A673 (cell line): ENCODE data around the gene KAZN. TPM values are rescaled to one million over a fixed set of nuclear protein-coding genes. Genes with fewer than 3 reads are reported as not detected.

ENCODE experiments used
- BruUV-seq: library from RNA; stranded (reverse); fragments of 400-500 nt; replicated peaks from 2 replicates; lab custom pipeline; 2021; lab: Mats Ljungman, UMichigan
- CTCF ChIA-PET: fragments of 300-600 bp; sonication (Branson Sonifier 250); formaldehyde crosslinking; loops from one replicate; lab custom pipeline; 2022; ENCODE audit warnings: antibody characterized with exemption; lab: Charles Lee
- POLR2A ChIA-PET: fragments of 300-600 bp; sonication (Branson Sonifier 250); formaldehyde crosslinking; loops from one replicate; lab custom pipeline; 2022; ENCODE audit warnings: antibody characterized with exemption; ENCODE audit not compliant: low non-redundant PET; lab: Charles Lee
- DNase-seq: peaks from one replicate; pipeline ENCODE4 v3.0.0-alpha.2; 2015; ENCODE audit warnings: low spot score
- H3K27ac ChIP-seq: fragments of 200-600 bp; sonication (generic); 2 replicates; pipeline ENCODE4 v1.5.1; 2016; ENCODE audit warnings: mixed run types, low read depth, mild to moderate bottlenecking, mixed read lengths, antibody characterized with exemption, low read length; ENCODE audit not compliant: poor library complexity, severe bottlenecking
- H3K27me3 ChIP-seq: fragments of 200-600 bp; sonication (generic); replicated peaks from 2 replicates; pipeline ENCODE4 v1.6.1; 2017; ENCODE audit warnings: mixed run types, low read depth, mild to moderate bottlenecking, mixed read lengths, antibody characterized with exemption, low read length; ENCODE audit not compliant: insufficient read depth, poor library complexity
- H3K36me3 ChIP-seq: fragments of 200-600 bp; sonication (generic); 2 replicates; pipeline ENCODE4 v1.6.1; 2016; ENCODE audit warnings: mixed run types, mild to moderate bottlenecking, mixed read lengths, antibody characterized with exemption, low read length; ENCODE audit not compliant: insufficient read depth, poor library complexity, severe bottlenecking
- H3K4me1 ChIP-seq: fragments of 200-600 bp; sonication (generic); 2 replicates; pipeline ENCODE4 v1.6.1; 2017; ENCODE audit warnings: mixed run types, mild to moderate bottlenecking, mixed read lengths, antibody characterized with exemption, low read length; ENCODE audit not compliant: insufficient read depth, poor library complexity, severe bottlenecking
- H3K4me3 ChIP-seq: fragments of 200-600 bp; sonication (generic); 2 replicates; pipeline ENCODE4 v1.5.1; 2016; ENCODE audit warnings: low read depth, mixed run types, mild to moderate bottlenecking, mixed read lengths, low read length; ENCODE audit not compliant: poor library complexity, severe bottlenecking
- H3K9me3 ChIP-seq: fragments of 200-600 bp; sonication (generic); 2 replicates; pipeline ENCODE4 v1.6.1; 2016; ENCODE audit warnings: mixed run types, low read depth, mild to moderate bottlenecking, mixed read lengths, antibody characterized with exemption, low read length; ENCODE audit not compliant: poor library complexity, severe bottlenecking
- CTCF ChIP-seq: fragments of 300-800, 200-600 bp; sonication (generic); conservative IDR thresholded peaks from 2 replicates; pipeline ENCODE4 v1.5.1; 2017; ENCODE audit warnings: low read depth, mild to moderate bottlenecking, antibody characterized with exemption, low read length, moderate library complexity, mixed read lengths
- EZH2 ChIP-seq: fragments of 200-600 bp; sonication (generic); IDR thresholded peaks from 2 replicates; pipeline ENCODE4 v1.6.1; 2017; ENCODE audit warnings: borderline replicate concordance, low read depth, mild to moderate bottlenecking, mixed read lengths, antibody characterized with exemption, low read length; ENCODE audit not compliant: poor library complexity, severe bottlenecking
- intact Hi-C: fragments of 100-400 bp; cut with micrococcal nuclease; formaldehyde crosslinking; loops from one replicate; pipeline ENCODE4 v1.10.0; 2022; ENCODE audit not compliant: unreplicated experiment
- total RNA-seq: library from RNA; stranded (reverse); gene quantifications from 2 replicates; pipeline ENCODE4 v1.2.3, GENCODE V29; 2021

KAZN gene
- total RNA-seq, 1 experiment from 2014 or later: 8.0 TPM

DNA sequence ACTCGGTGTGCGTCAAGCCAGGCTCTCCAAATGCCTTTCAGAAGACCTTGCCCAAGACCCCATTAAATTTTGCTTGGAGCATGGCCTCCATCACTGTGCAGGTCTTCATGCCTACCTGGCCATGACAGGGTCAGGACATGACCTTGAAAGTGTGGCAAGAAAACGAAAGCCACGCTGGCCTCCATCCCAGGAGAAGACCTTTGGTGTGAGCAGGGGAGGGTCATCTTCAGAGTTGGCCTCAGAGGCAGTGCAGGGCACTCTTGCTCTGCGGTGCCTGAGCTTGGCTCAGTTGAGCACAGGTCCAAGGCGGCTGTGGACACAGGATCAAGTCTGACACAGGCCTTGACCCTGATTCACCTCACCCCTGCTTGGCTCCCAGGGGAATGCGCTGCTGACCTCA lies 373.6 kb downstream of the KAZN start:
- no peak for DNase-seq
- intact Hi-C loops: no loop called here
- Histone ChIP-seq H3K27me3 (no peaks in the 10 kb centered on the region), H3K4me3 (no peak overlapping the region), H3K9me3 (no peaks in the 10 kb centered on the region), H3K36me3 (no peaks in the 10 kb centered on the region), H3K27ac (no peak overlapping the region), H3K4me1 (no peaks in the 10 kb centered on the region)
- ChIA-PET CTCF (no interaction called here), POLR2A (no interaction called here)
- TF ChIP-seq EZH2: no peak
- no TSS peak for BruUV-seq

- Histone ChIP-seq H3K9me3 (no peaks in the 10 kb centered on the region), H3K4me1 (no peaks in the 10 kb centered on the region), H3K27me3 (no peaks in the 10 kb centered on the region), H3K4me3 (no peak overlapping the region), H3K27ac (no peak overlapping the region), H3K36me3 (no peaks in the 10 kb centered on the region)
- no peak for DNase-seq
- TF ChIP-seq EZH2 (no peak), CTCF (no peak)
- ChIA-PET POLR2A (no interaction called here), CTCF (no interaction called here)
- BruUV-seq: no TSS peak
- intact Hi-C loops: no loop called here
Measured at GRCh38 chr1:14973773-14974172, 375.3 kb downstream of the KAZN start.

DNA sequence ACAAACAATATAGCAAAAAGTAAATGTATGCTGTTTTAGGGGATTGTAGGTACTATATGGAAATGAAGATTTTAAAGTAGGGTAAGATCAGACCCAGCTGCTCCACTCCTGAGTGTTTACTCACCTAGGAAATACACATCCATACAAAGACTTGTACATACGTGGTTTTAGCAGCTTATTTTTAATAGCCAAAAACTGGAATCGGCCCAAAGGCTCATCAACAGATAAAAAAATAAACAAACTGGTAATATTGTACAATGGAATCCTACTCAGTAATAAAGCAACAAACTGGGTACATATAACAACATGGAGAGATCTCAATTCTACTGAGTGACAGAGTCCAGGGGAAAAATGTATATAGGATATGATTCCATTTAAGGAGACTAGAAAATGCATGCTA lies 375.9 kb downstream of the KAZN start:
- no peaks in the 10 kb centered on the region for H3K4me1 ChIP-seq
- no peak for DNase-seq
- H3K9me3 ChIP-seq: no peaks in the 10 kb centered on the region
- H3K36me3 ChIP-seq: no peaks in the 10 kb centered on the region
- TF ChIP-seq CTCF: no peak
- no peak for TF ChIP-seq EZH2
- CTCF ChIA-PET: no interaction called here
- intact Hi-C loops: no loop called here
- H3K27ac ChIP-seq: no peak overlapping the region
- BruUV-seq: no TSS peak
- no peak overlapping the region for H3K4me3 ChIP-seq
- POLR2A ChIA-PET: no interaction called here
- H3K27me3 ChIP-seq: no peaks in the 10 kb centered on the region

- no peak overlapping the region for H3K4me3 ChIP-seq
- intact Hi-C loops: no loop called here
- DNase-seq: no peak
- no peaks in the 10 kb centered on the region for H3K4me1 ChIP-seq
- no peak overlapping the region for H3K27ac ChIP-seq
- CTCF ChIA-PET: no interaction called here
- no peak for TF ChIP-seq EZH2
- no TSS peak for BruUV-seq
- POLR2A ChIA-PET: no interaction called here
- no peaks in the 10 kb centered on the region for H3K9me3 ChIP-seq
- H3K27me3 ChIP-seq: no peaks in the 10 kb centered on the region
- no peaks in the 10 kb centered on the region for H3K36me3 ChIP-seq
Measured at GRCh38 chr1:14975119-14975518, 376.6 kb downstream of the KAZN start.
